ENCODE data around the gene AQP1. TPM values are rescaled to one million over a fixed set of nuclear protein-coding genes. Genes with fewer than 3 reads are reported as not detected.

AQP1 gene
- total RNA-seq: 2.6 and 3.9 TPM in 2 replicates

GRCh38 chr7:30911561-30911969 is at the start of gene AQP1:
Gene AQP1, plus strand, starts transcription at chr7:30911853. Its CDS starts 57 bp downstream, at chr7:30911910.

GRCh38 chr7:30963842-30964241 is 52.2 kb downstream of the AQP1 start, which contains the start of gene GHRHR:
Gene GHRHR, plus strand, starts transcription at chr7:30963953. Its CDS starts 116 bp downstream, at chr7:30964069.

Other genes with a start within 250 kb of the AQP1 start
- gene CRHR2, start 229.4 kb upstream of the AQP1 start, total RNA-seq: not detected in 2 replicates
- 1.1 and 17.8 TPM in 2 replicates for gene INMT, start 159.7 kb upstream of the AQP1 start, total RNA-seq
- gene MINDY4, start 140.4 kb upstream of the AQP1 start, total RNA-seq: 6.6 and 18.3 TPM in 2 replicates
- not detected in 2 replicates for gene GHRHR, start 52.1 kb downstream of the AQP1 start, total RNA-seq
- not detected in 2 replicates for gene ADCYAP1R1, start 140.5 kb downstream of the AQP1 start, total RNA-seq

Measured in placental pericyte (primary cell).